Peyer's patch (tissue), 4 donors: ENCODE measurements around the gene FRS3.

Source experiments
- CTCF ChIP-seq, 6 experiments: fragments of 450-650 bp in 4 of 6; fragments of 200-600 bp in 2 of 6; sonication (generic) in 1 of 6; IDR thresholded peaks; one replicate each; pipeline ENCODE4 v1.5.1; 2017 to 2019; ENCODE audit warnings: antibody characterized with exemption in 6 of 6, mild to moderate bottlenecking in 3 of 6, moderate library complexity in 1 of 6
- POLR2A ChIP-seq, 2 donors: fragments of 450-650 bp; IDR thresholded peaks; one replicate each; pipeline ENCODE4 v1.5.1; 2017; ENCODE audit warnings: antibody characterized with exemption in 2 of 2, mild to moderate bottlenecking in 2 of 2, moderate library complexity in 2 of 2

- TF ChIP-seq CTCF (IDR thresholded peaks at IDR 0.05) (no peak), POLR2A (IDR thresholded peaks at IDR 0.05) (no peak)
These were observed 1.6 kb upstream of the FRS3 start for GRCh38 chr6:41781366-41781730.
